Muscle of leg (tissue), 16 donors: Measurements from ENCODE around the gene LARGE1. TPM values are rescaled to one million over a fixed set of nuclear protein-coding genes. Genes with fewer than 3 reads are reported as not detected.

ENCODE experiments used
- DNase-seq: peaks from one replicate; pipeline ENCODE4 v3.0.0; 2013
- H3K27ac ChIP-seq: one replicate; pipeline ENCODE4 v1.5.1; 2013; ENCODE audit warnings: mild to moderate bottlenecking, low read length, control low read depth
- H3K27me3 ChIP-seq: one replicate; pipeline ENCODE4 v1.6.1; 2013; ENCODE audit warnings: low read length; ENCODE audit not compliant: control insufficient read depth, insufficient read depth
- H3K36me3 ChIP-seq: one replicate; pipeline ENCODE4 v1.6.1; 2013; ENCODE audit warnings: low read length; ENCODE audit not compliant: control insufficient read depth, insufficient read depth
- H3K4me1 ChIP-seq: one replicate; pipeline ENCODE4 v1.6.1; 2013; ENCODE audit warnings: low read length; ENCODE audit not compliant: control insufficient read depth, insufficient read depth
- H3K4me3 ChIP-seq: one replicate; pipeline ENCODE4 v1.5.1; 2013; ENCODE audit warnings: low read length, control low read depth
- H3K9me3 ChIP-seq: replicated peaks from 2 replicates; pipeline ENCODE4 v1.6.1; 2013; ENCODE audit warnings: low read depth, low read length; ENCODE audit not compliant: control insufficient read depth
- WGBS: methylation state at CpG from one replicate; pipeline ENCODE4 v1.1.5; 2013; ENCODE audit warnings: missing lambda C conversion rate; ENCODE audit not compliant: insufficient coverage; 5-methylcytosine and 5-hydroxymethylcytosine counted together
- long read RNA-seq, 11 donors: transcript quantifications; one replicate each; lab custom pipeline, GENCODE V29; 2026
- polyA plus RNA-seq, 8 donors: library from polyadenylated mRNA; unstranded; fragments of 120-200 nt; gene quantifications; one replicate each; pipeline versions ENCODE4 v1.2.1 to v1.2.3, GENCODE V29; 2013; ENCODE audit warnings: inconsistent platforms in 1 of 8, low replicate concordance in 1 of 8; ENCODE audit not compliant: insufficient read length in 8 of 8, insufficient read depth in 1 of 8
- total RNA-seq: library from RNA; stranded (reverse); fragments of 120-200 nt; gene quantifications from one replicate; pipeline ENCODE4 v1.2.4, GENCODE V29; 2013

LARGE1 gene
- total RNA-seq (10.6 TPM), polyA plus RNA-seq (10 to 100 TPM in 5 of 8 donors, 1 to 10 TPM in 3; 7.7 to 14.6 (median 10.3) TPM)
- long read RNA-seq, donor 1, result 0 reads
- long read RNA-seq, donor 2, result 0 reads
- long read RNA-seq, donor 3, full-length matches to known transcripts, result 3 of 3 reads
- long read RNA-seq, donor 3, partial matches to known transcripts, result 0 of 3 reads
- long read RNA-seq, donor 3, other reads (novel, unspliced or antisense), result 0 of 3 reads
- long read RNA-seq, donor 4, full-length matches to known transcripts, result 1 of 1 reads
- long read RNA-seq, donor 4, partial matches to known transcripts, result 0 of 1 reads
- long read RNA-seq, donor 4, other reads (novel, unspliced or antisense), result 0 of 1 reads
- long read RNA-seq, donor 5, full-length matches to known transcripts, result 3 of 3 reads
- long read RNA-seq, donor 5, partial matches to known transcripts, result 0 of 3 reads
- long read RNA-seq, donor 5, other reads (novel, unspliced or antisense), result 0 of 3 reads
- long read RNA-seq, donor 6, full-length matches to known transcripts, result 2 of 2 reads
- long read RNA-seq, donor 6, partial matches to known transcripts, result 0 of 2 reads
- long read RNA-seq, donor 6, other reads (novel, unspliced or antisense), result 0 of 2 reads
- long read RNA-seq, donor 7, full-length matches to known transcripts, result 3 of 8 reads
- long read RNA-seq, donor 7, partial matches to known transcripts, result 5 of 8 reads
- long read RNA-seq, donor 7, other reads (novel, unspliced or antisense), result 0 of 8 reads
- long read RNA-seq, donor 8, result 0 reads
- long read RNA-seq, donor 9, result 0 reads
- long read RNA-seq, donor 10, full-length matches to known transcripts, result 1 of 8 reads
- long read RNA-seq, donor 10, partial matches to known transcripts, result 7 of 8 reads
- long read RNA-seq, donor 10, other reads (novel, unspliced or antisense), result 0 of 8 reads
- long read RNA-seq, donor 11, full-length matches to known transcripts, result 1 of 1 reads
- long read RNA-seq, donor 11, partial matches to known transcripts, result 0 of 1 reads
- long read RNA-seq, donor 11, other reads (novel, unspliced or antisense), result 0 of 1 reads

DNA sequence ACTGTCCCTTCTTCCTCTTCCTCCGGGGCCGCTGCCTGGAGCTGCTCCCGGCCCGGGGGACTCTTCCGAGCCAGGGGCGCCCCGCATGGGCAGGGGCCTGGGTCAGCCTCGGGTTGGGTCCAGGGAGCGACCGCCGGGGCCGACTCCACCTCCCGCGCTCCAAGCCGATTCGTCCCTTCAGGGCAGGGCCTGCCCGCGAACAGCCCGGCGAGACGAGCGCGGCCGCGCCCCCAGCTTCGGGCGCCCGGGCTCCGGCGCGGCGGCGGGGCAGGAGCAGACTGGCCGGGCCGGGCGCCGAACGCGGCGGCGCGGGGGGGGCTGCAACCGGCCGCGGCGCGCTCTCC lies at the start of gene LARGE1:
Gene LARGE1, minus strand, starts transcription at position 280 of the 344 bp plus-strand sequence.
- DNase-seq, result peak; percentile 49
- peaks cover 9% of the 10 kb centered on the region for H3K27me3 ChIP-seq
- WGBS, result 0% methylated on average over 47 of the region's 47 CpGs
- no peaks in the 10 kb centered on the region for H3K36me3 ChIP-seq
- H3K27ac ChIP-seq, result peak within 1 kb of the TSS; percentile 82
- H3K4me1 ChIP-seq, result peaks cover 24% of the 10 kb centered on the region
- H3K4me3 ChIP-seq, result peak within 1 kb of the TSS; percentile 69
- H3K9me3 ChIP-seq, result no peaks in the 10 kb centered on the region

DNA sequence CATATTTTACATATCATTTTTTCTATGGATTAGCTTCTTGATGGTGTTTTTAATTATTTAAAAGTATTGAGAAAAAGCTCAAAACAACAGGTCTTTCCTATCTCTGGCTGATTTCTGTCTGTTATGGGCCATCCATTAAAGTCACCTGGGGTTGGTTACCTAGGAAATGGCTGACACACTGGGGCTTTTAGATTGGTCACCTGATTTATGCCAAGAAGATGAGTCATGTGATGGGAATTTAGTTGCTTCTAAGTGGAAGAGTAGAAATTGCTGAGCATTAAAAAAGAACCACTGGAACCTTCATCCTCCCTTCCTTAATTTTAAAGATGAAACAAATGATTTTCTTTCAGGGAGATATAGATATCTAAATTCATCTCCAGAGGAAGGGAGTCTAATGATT lies 48.8 kb upstream of the LARGE1 start:
- peaks cover 2% of the 10 kb centered on the region for H3K4me1 ChIP-seq
- H3K36me3 ChIP-seq, result no peaks in the 10 kb centered on the region
- H3K9me3 ChIP-seq, result no peaks in the 10 kb centered on the region
- no peak for DNase-seq
- no peak overlapping the region for H3K4me3 ChIP-seq
- no peak overlapping the region for H3K27ac ChIP-seq
- peaks cover 2% of the 10 kb centered on the region for H3K27me3 ChIP-seq

DNA sequence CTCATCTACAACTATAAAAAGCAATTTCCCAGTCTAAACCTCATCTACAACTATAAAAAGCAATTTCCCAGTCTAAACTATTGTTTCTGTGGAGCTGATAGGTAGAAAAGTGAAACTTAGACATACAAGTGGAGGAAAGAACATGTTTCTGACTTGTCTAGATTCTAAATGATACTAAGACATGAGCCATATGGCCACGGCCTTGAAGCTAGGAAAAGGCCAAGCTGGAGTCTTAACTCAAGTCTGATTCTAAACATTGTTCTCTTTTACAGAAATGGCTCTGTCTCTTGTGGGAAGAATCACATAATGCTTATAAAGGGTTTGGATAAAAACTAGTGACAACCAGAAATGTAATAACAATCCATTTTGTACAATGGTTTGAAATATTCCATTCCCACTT lies 43.8 kb upstream of the LARGE1 start:
- Histone ChIP-seq H3K27ac (no peak overlapping the region), H3K4me3 (no peak overlapping the region), H3K9me3 (no peaks in the 10 kb centered on the region), H3K36me3 (no peaks in the 10 kb centered on the region), H3K27me3 (no peaks in the 10 kb centered on the region), H3K4me1 (no peaks in the 10 kb centered on the region)
- no peak for DNase-seq
- WGBS, result no CpG with 5 or more reads among the region's 1 CpG

DNA sequence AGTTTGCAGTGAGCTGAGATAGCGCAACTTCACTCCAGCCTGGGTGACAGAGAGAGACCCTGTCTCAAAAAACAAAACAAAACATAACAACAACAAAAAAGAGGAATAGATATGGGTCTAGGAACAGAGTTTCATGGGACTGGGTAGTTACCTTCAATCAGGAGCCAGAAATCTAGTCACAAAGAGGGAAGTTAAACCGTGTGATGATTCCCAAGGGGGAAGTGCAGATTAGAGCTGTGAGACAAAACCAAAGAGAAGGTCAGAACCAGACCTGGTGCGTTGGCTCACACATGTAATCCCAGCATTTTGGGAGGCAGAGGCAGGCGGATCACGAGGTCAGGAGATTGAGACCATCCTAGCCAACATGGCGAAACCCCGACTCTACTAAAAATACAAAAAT lies 42.1 kb upstream of the LARGE1 start:
- no peaks in the 10 kb centered on the region for H3K27me3 ChIP-seq
- H3K27ac ChIP-seq, result no peak overlapping the region
- no peaks in the 10 kb centered on the region for H3K9me3 ChIP-seq
- H3K4me3 ChIP-seq, result no peak overlapping the region
- no peak for DNase-seq
- 79% methylated on average over 4 of the region's 7 CpGs for WGBS
- H3K36me3 ChIP-seq, result no peaks in the 10 kb centered on the region
- H3K4me1 ChIP-seq, result no peaks in the 10 kb centered on the region

DNA sequence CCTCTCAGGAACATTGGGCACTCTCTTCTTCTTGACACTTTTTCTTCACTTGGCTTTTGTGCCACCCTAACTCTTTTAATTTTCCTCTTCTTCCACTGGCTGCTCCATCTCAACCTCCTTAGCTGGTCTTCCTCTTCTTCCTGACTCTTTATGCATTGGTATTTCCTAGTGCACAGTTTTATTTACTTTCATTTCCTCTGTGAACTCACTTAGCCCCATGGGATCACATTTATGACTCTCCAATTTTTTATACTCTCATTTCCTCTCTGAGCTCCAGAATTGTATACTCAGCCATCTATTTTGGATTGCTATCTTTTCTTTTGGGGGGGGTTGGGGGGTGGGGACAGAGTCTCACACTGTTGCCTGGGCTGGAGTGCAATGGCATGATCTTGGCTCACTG lies 38.5 kb upstream of the LARGE1 start:
- H3K36me3 ChIP-seq, result no peaks in the 10 kb centered on the region
- H3K4me1 ChIP-seq, result no peaks in the 10 kb centered on the region
- no peaks in the 10 kb centered on the region for H3K9me3 ChIP-seq
- no peak overlapping the region for H3K4me3 ChIP-seq
- H3K27me3 ChIP-seq, result no peaks in the 10 kb centered on the region
- peak; percentile 35 for DNase-seq
- no peak overlapping the region for H3K27ac ChIP-seq

DNA sequence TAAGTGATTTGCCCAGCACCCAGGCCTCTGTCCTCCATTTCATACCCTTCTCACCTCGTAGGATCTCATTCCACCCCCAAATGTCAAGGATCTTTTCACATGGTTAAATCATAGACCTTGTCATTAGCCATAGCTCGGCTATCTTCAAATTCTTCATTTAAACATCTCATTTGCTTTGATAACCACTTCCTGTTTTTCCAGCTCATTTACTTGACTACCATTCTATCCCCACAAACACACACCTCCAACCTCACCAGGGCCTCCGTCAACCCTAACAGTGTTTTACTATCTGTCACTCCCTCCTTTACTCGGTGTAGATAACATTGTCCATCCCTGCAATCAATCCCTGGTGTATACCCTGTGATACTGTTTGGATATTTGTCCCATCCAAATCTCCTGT lies 36.8 kb upstream of the LARGE1 start:
- no peak for DNase-seq
- WGBS, result 70% methylated on average over 2 of the region's 4 CpGs
- Histone ChIP-seq H3K36me3 (no peaks in the 10 kb centered on the region), H3K27ac (no peak overlapping the region), H3K27me3 (no peaks in the 10 kb centered on the region), H3K4me1 (no peaks in the 10 kb centered on the region), H3K4me3 (no peak overlapping the region), H3K9me3 (no peaks in the 10 kb centered on the region)

DNA sequence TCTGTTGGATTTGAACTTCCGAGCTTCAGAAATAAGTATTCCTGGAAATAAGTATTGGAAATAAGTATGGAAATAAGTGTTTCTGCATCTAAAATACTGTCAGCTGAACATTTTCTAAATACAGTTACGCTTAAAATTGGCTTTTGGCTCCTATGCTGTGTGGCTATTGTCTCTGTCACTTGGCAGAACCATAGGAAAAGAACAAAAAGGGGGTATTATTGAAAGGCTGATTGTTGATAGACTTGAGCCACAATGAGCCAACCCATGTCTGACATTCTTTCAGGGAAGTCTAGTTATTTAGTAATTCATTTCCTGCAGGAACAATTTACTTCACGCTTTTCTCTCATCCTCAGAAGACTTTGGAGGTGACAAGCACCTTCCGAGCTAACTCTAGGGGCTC lies 32.5 kb upstream of the LARGE1 start:
- H3K9me3 ChIP-seq, result no peaks in the 10 kb centered on the region
- H3K4me1 ChIP-seq, result no peaks in the 10 kb centered on the region
- no peak for DNase-seq
- H3K36me3 ChIP-seq, result no peaks in the 10 kb centered on the region
- WGBS, result 50% methylated on average over 1 of the region's 4 CpGs
- H3K27ac ChIP-seq, result no peak overlapping the region
- no peak overlapping the region for H3K4me3 ChIP-seq
- H3K27me3 ChIP-seq, result no peaks in the 10 kb centered on the region

DNA sequence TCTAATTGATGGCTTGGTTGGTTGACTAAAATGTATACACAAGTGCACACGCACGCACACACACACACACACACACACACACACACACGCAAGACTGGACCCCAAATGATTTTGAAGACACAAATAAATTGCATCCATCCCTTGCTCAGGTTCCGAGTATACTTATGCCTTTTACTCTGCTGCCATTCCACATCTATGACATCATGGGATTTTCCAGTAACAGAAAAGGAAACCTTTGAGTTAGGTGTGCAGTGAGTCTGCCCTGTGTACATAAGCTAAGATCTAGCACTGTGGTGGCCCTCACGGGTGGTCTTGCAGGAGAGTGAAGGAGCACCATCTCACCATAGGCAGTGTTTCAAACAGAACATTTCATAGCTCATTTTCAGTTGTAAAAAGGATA lies 20.5 kb upstream of the LARGE1 start:
- no peak for DNase-seq
- WGBS, result no CpG with 5 or more reads among the region's 5 CpGs
- H3K27me3 ChIP-seq, result no peaks in the 10 kb centered on the region
- no peaks in the 10 kb centered on the region for H3K36me3 ChIP-seq
- no peaks in the 10 kb centered on the region for H3K4me1 ChIP-seq
- H3K4me3 ChIP-seq, result no peak overlapping the region
- no peak overlapping the region for H3K27ac ChIP-seq
- peaks cover 5% of the 10 kb centered on the region for H3K9me3 ChIP-seq

DNA sequence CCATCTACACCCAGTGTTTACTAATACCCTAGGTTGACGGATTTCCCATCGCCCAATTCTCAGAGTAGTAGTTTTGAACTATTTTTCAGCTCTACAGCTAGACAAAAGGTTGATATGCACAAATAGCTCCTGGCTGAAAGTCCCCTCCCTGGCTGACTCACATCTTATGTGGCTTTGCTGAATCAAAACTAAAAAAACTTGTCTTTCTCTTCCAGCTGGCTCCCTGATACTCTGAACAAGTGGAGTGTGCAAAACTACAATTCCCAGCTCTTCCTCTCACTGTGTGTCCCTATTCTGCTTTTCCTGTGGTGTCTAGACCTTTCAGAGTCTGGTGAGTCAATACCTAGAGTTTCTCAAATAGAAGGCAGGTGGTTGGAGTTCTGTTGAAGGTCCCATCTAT lies 12.7 kb upstream of the LARGE1 start:
- no peaks in the 10 kb centered on the region for H3K9me3 ChIP-seq
- no peaks in the 10 kb centered on the region for H3K27me3 ChIP-seq
- no peak for DNase-seq
- WGBS, result 83% methylated on average over 2 of the region's 2 CpGs
- H3K4me3 ChIP-seq, result no peak overlapping the region
- H3K36me3 ChIP-seq, result no peaks in the 10 kb centered on the region
- H3K27ac ChIP-seq, result no peak overlapping the region
- no peaks in the 10 kb centered on the region for H3K4me1 ChIP-seq

DNA sequence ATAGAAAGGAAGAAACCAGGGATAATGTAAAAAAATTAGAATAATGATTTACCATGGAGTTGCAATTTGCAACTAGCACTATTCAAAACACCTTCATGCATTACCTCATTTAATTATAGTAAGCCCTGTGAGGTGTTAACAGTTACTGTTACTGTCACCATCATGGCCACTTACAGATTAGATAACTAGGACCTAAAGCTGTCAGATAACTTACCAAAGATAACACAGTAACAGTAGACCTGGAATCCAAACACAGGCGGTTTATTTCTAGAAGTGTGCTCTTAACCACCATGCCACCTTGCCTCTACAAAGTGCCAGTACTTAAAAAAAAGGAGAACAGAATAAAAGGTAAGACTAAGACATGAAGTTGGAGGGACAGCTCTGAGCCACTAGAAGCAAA lies 11.1 kb upstream of the LARGE1 start:
- no peaks in the 10 kb centered on the region for H3K4me1 ChIP-seq
- no CpG with 5 or more reads among the region's 1 CpG for WGBS
- no peaks in the 10 kb centered on the region for H3K9me3 ChIP-seq
- no peaks in the 10 kb centered on the region for H3K36me3 ChIP-seq
- H3K27me3 ChIP-seq, result no peaks in the 10 kb centered on the region
- no peak overlapping the region for H3K27ac ChIP-seq
- DNase-seq, result no peak
- H3K4me3 ChIP-seq, result no peak overlapping the region
